HG02571 (cell line): ENCODE measurements around the gene RMDN3.

Source experiments
- ATAC-seq: cut with Tn5 transposase; IDR thresholded peaks from one replicate; pipeline ENCODE4 v1.9.1; 2021; ENCODE audit warnings: mild to moderate bottlenecking, moderate library complexity; ENCODE audit not compliant: unreplicated experiment

RMDN3 gene

GRCh38 chr15:40773496-40773895 is 18.4 kb upstream of the RMDN3 start:
- no peak for ATAC-seq

GRCh38 chr15:40772014-40772413 is 17.0 kb upstream of the RMDN3 start:
- ATAC-seq = no peak

- ATAC-seq = no peak
These were observed 16.2 kb upstream of the RMDN3 start for GRCh38 chr15:40771242-40771641.

GRCh38 chr15:40770147-40770721 is 15.2 kb upstream of the RMDN3 start:
- no peak for ATAC-seq

DNA sequence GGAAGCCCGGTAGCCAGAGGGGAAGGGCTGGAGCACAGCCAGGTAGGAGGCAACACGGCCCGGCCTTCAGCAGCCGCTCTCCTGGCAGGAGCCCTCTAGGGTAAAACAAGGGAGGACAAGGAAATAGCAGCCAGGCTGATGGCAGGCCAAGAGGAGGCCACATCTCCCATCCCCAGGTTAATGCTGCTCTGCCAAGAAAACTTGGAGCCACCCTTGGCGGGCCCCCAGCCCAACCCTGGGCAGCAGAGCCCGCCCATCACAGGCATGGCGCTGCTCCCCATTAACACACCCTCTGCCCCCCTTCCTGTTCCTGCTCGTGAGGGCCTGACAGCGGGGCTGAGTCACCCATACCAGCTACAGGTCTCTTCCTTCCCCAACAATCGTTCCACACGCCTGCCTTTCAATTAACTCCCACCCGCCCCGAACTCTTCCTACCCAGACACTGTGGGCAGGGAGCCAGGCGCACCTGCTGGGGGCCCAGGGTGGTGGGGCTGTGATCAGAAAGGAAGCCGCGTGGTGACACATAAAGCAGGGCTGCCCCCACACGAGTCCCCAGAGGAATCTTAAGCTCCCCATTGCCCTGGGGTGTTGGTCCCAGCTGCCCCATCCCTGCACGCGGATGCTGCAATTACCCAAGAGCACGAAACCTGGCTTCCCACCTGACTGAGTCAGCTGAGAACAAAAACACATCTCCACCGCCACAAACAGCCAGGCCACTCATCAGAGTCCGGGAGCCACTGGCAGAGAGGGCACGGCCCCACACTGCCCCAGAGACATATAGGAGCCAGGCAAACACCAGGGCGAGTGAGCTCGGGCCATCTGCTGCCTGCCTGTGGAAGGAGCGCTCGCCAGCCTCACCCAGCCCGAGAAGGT is 14.5 kb upstream of the RMDN3 start, which contains the start of gene C15orf62:
TSS of gene C15orf62 (plus strand) at position 707 of the 873 bp plus-strand sequence. CDS start 516 bp downstream, outside the sequence.
- peak; percentile 35 for ATAC-seq

DNA sequence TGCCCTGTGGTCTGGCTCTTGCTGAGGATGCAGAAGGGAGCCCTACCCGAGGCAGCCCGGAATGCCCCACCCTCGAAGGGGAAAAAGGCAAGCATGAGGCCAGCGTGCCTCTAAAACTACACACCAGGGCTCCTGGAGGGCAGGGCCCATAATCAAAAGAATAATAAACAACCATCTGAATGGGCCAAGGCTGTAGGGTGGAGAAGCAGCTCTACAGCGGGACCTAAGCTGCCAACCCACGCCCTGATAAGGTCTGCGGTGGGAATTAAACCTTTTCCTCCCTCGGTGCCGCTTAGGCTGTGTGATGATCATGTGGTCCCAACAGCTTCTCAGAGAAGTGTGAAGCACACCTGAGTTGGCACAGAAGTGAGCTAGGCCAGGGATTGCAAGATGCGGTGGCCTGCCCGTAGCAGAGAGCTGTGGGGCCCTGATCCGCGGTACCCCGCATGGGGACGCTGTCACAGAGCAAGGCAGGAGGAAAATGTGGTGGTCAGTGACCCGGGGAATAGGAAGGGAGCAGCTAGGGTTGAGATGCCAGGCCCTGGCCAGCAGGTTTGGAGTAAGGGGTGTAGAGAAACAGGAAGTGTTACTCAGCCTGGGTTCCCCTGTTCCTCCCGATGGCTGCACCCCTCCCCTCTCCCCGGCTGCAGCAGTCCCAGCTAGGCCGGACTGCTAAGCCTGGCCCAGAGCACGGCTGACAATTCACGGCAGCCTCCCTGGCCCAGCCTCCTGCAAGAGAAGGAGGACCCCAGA is 13.6 kb upstream of the RMDN3 start:
- no peak for ATAC-seq

DNA sequence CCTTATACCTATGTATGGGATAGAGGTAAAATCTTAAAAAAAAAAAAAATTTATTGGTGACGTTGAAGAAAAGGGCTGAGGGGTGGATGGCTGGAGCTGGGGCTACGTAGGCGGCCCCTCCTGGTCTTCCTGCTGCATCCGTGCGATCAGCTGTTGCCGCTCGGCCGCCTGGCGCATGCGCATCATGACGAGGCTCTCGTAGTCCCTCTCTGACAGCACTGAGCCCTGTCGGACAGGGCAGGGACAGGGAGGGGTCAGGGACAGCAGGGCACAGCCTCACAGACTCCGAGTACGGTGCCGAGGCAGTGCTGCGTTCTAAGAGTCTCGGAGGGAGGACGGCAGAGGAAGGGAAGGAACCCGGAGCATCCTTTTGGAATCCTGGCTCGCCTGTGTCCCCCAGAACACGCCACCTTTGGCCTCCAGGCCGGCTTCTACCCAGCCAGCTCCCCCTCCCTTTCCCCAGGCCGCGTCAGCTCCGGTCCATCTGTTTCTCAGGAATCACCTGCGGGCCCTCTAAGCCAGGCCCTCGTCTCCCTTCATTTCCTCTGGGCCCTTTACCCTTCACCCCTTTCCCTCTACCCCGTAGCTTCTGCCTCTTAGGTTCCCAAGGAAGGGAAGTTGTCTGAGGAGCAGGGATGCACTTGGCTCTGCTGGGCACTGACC is 12.9 kb upstream of the RMDN3 start:
- ATAC-seq = no peak

GRCh38 chr15:40766906-40767837 is 12.1 kb upstream of the RMDN3 start:
- ATAC-seq = no peak

GRCh38 chr15:40766194-40766815 is 11.3 kb upstream of the RMDN3 start:
- ATAC-seq = no peak

GRCh38 chr15:40764629-40765103 is 9.6 kb upstream of the RMDN3 start:
- ATAC-seq = no peak

- no peak for ATAC-seq
These were observed 9.0 kb upstream of the RMDN3 start, which contains the start of gene GCHFR for GRCh38 chr15:40763801-40764628. Gene GCHFR (plus strand): TSS chr15:40764068. CDS start chr15:40764181, 113 bp downstream.

GRCh38 chr15:40762919-40763800 is 8.1 kb upstream of the RMDN3 start:
- ATAC-seq = no peak

DNA sequence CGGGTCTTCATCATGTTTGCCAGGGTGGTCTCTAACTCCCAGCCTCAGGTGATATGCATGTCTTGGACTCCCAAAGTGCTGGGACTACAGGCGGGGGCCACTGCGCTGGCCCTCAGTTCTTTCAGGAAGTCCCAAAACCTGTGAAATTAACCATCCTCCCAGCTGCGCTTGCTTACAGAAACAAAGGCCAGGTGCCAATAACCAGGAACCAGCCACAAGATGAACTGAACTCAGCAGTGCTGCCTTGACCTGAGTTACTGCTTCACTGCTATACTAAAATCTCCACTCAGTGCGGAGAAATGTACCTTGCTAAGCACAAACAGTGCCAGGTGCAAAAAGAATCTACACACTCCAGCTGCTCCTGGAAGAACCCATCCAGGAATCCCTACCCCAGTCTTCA is 4.9 kb upstream of the RMDN3 start:
- ATAC-seq = no peak

- ATAC-seq = no peak
These were observed 1.9 kb upstream of the RMDN3 start for GRCh38 chr15:40756938-40757337.

GRCh38 chr15:40755812-40756208 is 756 bp upstream of the RMDN3 start:
- ATAC-seq = no peak

DNA sequence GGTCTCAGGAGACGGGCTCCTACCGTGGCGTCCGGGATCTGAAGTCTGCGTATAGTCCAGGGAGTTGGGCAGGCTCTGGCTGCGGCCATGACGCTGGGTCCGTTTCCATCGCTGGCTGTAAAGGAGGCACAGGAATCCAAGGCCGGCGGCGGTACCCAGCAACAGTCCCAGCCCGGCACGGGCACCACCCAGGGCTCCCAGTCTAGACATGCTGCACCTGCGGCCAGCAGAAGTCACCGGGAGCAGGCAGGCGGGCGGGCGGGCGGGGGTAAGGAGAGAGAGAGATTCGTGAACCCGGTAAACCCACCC is 526 bp downstream of the RMDN3 start:
- ATAC-seq = peak; percentile 23

- ATAC-seq = no peak
These were observed 3.3 kb downstream of the RMDN3 start for GRCh38 chr15:40751745-40752144.

DNA sequence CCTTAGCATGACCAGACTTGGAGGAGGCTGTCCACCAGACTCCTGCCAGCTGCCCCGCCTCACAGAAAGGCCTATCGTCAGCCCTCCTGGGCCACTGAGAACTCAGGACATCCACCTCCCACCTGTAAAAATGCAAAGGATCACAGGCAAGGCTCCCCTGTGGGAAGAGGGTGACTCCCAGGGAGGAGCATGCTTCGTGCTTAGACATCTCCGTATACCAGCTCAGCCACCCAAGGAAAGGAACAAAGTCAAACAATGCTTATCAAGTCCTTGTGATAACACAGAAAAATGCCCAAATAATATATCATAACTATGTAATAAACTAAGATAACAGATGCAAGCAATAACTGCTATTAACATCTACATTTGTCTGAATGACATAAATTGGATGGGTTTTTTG is 4.2 kb downstream of the RMDN3 start:
- no peak for ATAC-seq
